Measurements from ENCODE around the gene C17orf114.

Gene C17orf114

DNA sequence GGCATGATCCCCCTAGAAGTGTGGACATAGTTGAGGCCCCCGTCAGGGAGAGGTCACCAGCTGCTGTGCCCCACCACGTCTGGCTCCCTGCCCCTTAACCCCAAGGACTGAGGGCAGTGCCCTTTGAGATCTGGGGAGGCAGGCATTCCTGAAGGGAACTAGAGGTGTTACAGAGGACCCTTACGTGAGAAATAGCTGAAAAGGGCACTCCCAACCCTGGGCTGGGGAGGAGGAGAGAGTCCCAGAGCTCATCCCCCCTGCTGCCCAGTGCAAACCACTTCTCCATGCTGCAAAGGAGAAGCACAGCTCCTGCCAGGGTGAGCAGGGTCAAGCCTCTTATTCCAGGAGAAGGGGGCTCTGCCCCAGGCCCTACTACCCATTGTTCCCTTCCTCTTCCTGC, 20.7 kb upstream of the C17orf114 start:
- Histone ChIP-seq H3K27me3 (no peaks in the 10 kb centered on the region), H3K9me3 (no peaks in the 10 kb centered on the region), H3K36me3 (peaks cover 4% of the 10 kb centered on the region), H3K27ac (no peak overlapping the region), H3K4me1 (no peaks in the 10 kb centered on the region), H3K4me3 (no peak overlapping the region)
- intact Hi-C loops (cut with DNase I; ENCODE audit: low total_unique reads) = no loop called here
- TF ChIP-seq POLR2AphosphoS5 (IDR thresholded peaks at IDR 0.05) (no peak), POLR2A (IDR thresholded peaks at IDR 0.05) (no peak)
- TF ChIP-seq, protein P1, sequence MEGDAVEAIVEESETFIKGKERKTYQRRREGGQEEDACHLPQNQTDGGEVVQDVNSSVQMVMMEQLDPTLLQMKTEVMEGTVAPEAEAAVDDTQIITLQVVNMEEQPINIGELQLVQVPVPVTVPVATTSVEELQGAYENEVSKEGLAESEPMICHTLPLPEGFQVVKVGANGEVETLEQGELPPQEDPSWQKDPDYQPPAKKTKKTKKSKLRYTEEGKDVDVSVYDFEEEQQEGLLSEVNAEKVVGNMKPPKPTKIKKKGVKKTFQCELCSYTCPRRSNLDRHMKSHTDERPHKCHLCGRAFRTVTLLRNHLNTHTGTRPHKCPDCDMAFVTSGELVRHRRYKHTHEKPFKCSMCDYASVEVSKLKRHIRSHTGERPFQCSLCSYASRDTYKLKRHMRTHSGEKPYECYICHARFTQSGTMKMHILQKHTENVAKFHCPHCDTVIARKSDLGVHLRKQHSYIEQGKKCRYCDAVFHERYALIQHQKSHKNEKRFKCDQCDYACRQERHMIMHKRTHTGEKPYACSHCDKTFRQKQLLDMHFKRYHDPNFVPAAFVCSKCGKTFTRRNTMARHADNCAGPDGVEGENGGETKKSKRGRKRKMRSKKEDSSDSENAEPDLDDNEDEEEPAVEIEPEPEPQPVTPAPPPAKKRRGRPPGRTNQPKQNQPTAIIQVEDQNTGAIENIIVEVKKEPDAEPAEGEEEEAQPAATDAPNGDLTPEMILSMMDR (IDR thresholded peaks at IDR 0.05) = no peak
- no peak for DNase-seq (ENCODE audit: low spot score in 2 of 2)

DNA sequence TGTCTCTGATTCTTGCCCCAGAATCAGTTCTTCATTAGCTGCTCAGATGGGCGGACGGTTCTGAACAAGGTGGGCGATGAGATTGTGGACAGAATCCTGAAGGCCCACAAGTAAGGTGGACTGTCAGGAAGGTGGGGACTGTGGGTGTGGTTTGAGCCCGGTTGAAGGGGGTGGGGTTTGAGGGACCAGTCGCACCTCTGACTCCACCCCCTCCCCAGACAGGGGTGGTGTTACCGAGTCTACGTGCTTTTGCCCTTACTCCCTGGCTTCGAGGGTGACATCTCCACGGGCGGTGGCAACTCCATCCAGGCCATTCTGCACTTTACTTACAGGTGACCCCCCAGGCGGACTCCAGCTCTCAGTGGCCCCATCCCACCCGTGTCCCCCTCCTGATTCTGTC, 16.1 kb upstream of the C17orf114 start:
- intact Hi-C loops (cut with DNase I; ENCODE audit: low total_unique reads) = no loop called here
- TF ChIP-seq POLR2A (IDR thresholded peaks at IDR 0.05) (no peak), POLR2AphosphoS5 (IDR thresholded peaks at IDR 0.05) (no peak)
- TF ChIP-seq, protein P1 (IDR thresholded peaks at IDR 0.05) = no peak
- Histone ChIP-seq H3K4me1 (no peaks in the 10 kb centered on the region), H3K9me3 (no peaks in the 10 kb centered on the region), H3K36me3 (peaks cover 4% of the 10 kb centered on the region), H3K27me3 (no peaks in the 10 kb centered on the region), H3K27ac (no peak overlapping the region), H3K4me3 (no peak overlapping the region)
- DNase-seq (ENCODE audit: low spot score in 2 of 2) = no peak

DNA sequence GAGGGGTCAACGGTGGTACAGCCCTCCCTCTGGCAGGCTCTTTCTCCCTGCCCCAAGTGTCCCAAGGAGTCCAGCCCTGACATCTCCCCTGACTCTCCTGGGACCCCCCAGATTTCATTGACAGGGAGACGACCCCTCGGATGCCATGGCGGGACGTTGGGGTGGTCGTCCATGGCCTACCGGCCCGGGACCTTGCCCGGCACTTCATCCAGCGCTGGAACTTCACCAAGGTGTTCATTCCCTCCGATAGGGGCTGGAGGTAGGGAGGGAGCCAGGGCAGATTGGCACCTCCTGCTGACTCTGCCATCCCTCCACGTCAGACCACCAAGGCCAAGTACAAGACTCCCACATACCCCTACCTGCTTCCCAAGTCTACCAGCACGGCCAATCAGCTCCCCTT, 14.7 kb upstream of the C17orf114 start:
- Histone ChIP-seq H3K4me1 (no peaks in the 10 kb centered on the region), H3K27ac (no peak overlapping the region), H3K4me3 (no peak overlapping the region), H3K27me3 (no peaks in the 10 kb centered on the region), H3K36me3 (peaks cover 4% of the 10 kb centered on the region), H3K9me3 (no peaks in the 10 kb centered on the region)
- no peak for TF ChIP-seq POLR2A (IDR thresholded peaks at IDR 0.05)
- TF ChIP-seq, protein P1 (IDR thresholded peaks at IDR 0.05) = no peak
- TF ChIP-seq POLR2AphosphoS5 (IDR thresholded peaks at IDR 0.05) = no peak
- intact Hi-C loops (cut with DNase I; ENCODE audit: low total_unique reads) = no loop called here
- no peak for DNase-seq (ENCODE audit: low spot score in 2 of 2)

DNA sequence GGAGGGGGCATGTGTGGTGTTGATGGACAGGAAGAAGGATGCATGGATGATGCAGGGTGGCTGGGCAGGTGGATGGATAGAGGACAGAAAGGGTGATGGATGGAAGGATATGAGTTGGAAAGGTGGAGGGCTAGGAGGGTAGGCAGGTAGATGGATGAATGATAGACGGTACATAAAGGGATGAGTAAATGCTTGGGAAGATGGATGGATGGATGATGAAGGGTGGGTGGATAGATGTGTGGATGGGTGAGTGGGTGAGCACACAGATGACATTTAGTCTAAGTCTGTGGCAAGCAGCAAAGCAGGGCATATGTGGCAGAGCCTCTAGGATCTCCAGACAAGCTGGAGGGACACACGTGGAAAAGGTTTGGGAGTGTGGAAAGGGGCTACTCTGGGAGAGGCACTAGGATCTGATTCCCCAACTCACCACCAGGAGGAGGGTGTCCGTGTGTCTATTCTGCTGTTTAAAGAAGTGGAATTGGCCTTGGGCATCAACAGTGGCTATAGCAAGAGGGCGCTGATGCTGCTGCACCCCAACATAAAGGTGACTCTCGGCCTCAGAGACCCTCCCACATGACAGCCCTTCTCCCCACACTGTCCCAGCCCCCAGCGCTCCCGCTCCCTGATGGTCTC, 13.0 kb upstream of the C17orf114 start:
- no peak for TF ChIP-seq POLR2A (IDR thresholded peaks at IDR 0.05)
- TF ChIP-seq POLR2AphosphoS5 (IDR thresholded peaks at IDR 0.05) = no peak
- TF ChIP-seq, protein P1 (IDR thresholded peaks at IDR 0.05) = no peak
- DNase-seq (ENCODE audit: low spot score in 2 of 2) = no peak
- Histone ChIP-seq H3K27ac (no peak overlapping the region), H3K36me3 (peaks cover 4% of the 10 kb centered on the region), H3K4me1 (no peaks in the 10 kb centered on the region), H3K9me3 (no peaks in the 10 kb centered on the region), H3K4me3 (no peak overlapping the region), H3K27me3 (no peaks in the 10 kb centered on the region)
- intact Hi-C loops (cut with DNase I; ENCODE audit: low total_unique reads) = no loop called here

DNA sequence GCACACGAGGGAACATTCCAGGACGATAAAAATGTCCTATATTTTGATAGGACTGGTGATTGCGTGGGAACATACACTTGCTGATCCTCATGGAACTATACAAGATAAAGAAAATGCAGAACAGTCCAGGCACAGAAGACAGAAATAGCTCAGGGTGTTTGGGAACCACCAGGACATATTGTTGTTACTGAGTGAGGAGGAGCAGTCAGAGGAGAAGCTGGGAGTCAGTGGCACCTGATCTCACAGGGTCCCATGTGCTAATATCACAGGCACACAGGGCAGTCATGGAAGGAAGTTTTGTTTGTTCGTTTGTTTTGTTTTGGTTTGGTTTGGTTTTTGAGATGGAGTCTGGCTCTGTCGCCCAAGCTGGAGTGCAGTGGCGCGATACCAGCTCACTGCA, 10.6 kb upstream of the C17orf114 start:
- Histone ChIP-seq H3K4me1 (peaks cover 4 to 9% of the 10 kb centered on the region in 2 donors), H3K36me3 (no peaks in the 10 kb centered on the region), H3K4me3 (no peak overlapping the region), H3K27ac (no peak overlapping the region), H3K9me3 (no peaks in the 10 kb centered on the region), H3K27me3 (no peaks in the 10 kb centered on the region)
- intact Hi-C loops (cut with DNase I; ENCODE audit: low total_unique reads) = no loop called here
- TF ChIP-seq, protein P1 (IDR thresholded peaks at IDR 0.05) = no peak
- TF ChIP-seq POLR2AphosphoS5 (IDR thresholded peaks at IDR 0.05) = no peak
- no peak for TF ChIP-seq POLR2A (IDR thresholded peaks at IDR 0.05)
- no peak for DNase-seq (ENCODE audit: low spot score in 2 of 2)
